ENCODE data around the gene DUSP22.
"Not testable (repeated sequence)": the region's sequence is repeated elsewhere in the genome, so short reads cannot be mapped to it uniquely, and the experiment has no call there.

The DUSP22 gene

DNA sequence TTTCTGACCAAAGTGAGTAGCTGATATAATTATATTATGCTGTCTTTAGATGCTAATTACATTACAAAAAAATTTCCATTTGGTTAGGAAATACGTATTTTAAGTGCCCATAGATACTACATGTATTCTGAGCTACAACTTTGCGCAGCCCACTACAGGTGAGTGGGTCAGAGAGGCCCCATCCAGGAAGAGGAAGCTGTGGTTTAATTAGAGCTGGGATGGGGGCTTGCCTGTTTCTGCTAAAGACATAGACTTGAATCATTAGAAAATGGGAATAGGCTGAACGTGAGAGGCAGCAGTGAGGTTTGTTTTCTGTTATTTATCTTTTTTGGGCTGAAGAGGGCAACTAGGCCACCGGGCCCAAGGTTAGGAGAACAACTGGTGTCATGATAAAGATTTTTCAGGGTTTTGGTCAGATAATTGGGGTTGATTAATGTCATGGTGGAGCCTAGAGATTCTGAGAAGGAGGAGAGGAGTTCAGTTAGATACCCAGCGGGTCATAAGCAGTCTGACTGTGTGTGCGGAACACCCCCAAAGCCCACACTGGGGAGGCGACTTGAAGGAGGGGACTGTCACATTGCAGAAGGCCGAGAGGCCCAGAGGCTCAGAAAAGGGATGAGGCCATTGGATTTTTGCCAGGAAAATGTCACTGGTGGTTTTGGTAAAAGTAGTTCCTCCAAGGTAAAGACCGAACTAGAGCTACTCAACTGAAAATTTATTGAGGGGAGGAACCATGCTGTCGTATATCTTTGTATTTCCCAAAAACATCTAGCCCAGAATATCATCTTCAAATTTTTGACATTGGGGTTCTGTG is 84.7 kb downstream of the DUSP22 start:
- Histone ChIP-seq H3K9ac (ENCODE audit: low read length) (no peak overlapping the region), H3K9me3 (ENCODE audit: control insufficient read depth, low read length) (no peaks in the 10 kb centered on the region), H3K4me1 (ENCODE audit: control insufficient read depth, insufficient read depth, low read length) (no peaks in the 10 kb centered on the region), H3K27me3 (ENCODE audit: control insufficient read depth, insufficient read depth, low read length) (peaks cover 41% of the 10 kb centered on the region), H3K4me3 (ENCODE audit: low read length) (no peak overlapping the region), H3K36me3 (ENCODE audit: control insufficient read depth, insufficient read depth, low read length) (no peaks in the 10 kb centered on the region)

DNA sequence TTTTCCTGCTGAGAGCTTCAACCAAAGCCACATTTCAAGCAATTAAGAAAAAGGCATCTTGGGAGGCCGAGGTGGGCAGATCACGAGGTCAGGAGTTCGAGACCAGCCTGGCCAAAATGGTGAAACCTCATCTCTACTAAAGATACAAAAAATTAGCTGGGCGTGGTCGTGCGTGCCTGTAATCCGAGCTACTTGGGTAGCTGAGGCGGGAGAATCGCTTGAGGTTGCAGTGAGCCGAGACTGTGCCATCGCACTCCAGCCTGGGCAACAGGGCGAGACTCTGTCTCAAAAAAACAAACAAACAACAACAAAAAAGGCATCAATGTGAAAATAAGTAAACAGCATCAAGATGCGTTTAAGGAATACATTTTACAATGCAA is 85.3 kb downstream of the DUSP22 start:
- not testable (repeated sequence) for H3K4me1 ChIP-seq (ENCODE audit: control insufficient read depth, insufficient read depth, low read length); H3K9ac ChIP-seq (ENCODE audit: low read length); H3K36me3 ChIP-seq (ENCODE audit: control insufficient read depth, insufficient read depth, low read length); H3K9me3 ChIP-seq (ENCODE audit: control insufficient read depth, low read length); H3K4me3 ChIP-seq (ENCODE audit: low read length)
- peaks cover 36% of the 10 kb centered on the region for H3K27me3 ChIP-seq (ENCODE audit: control insufficient read depth, insufficient read depth, low read length)

DNA sequence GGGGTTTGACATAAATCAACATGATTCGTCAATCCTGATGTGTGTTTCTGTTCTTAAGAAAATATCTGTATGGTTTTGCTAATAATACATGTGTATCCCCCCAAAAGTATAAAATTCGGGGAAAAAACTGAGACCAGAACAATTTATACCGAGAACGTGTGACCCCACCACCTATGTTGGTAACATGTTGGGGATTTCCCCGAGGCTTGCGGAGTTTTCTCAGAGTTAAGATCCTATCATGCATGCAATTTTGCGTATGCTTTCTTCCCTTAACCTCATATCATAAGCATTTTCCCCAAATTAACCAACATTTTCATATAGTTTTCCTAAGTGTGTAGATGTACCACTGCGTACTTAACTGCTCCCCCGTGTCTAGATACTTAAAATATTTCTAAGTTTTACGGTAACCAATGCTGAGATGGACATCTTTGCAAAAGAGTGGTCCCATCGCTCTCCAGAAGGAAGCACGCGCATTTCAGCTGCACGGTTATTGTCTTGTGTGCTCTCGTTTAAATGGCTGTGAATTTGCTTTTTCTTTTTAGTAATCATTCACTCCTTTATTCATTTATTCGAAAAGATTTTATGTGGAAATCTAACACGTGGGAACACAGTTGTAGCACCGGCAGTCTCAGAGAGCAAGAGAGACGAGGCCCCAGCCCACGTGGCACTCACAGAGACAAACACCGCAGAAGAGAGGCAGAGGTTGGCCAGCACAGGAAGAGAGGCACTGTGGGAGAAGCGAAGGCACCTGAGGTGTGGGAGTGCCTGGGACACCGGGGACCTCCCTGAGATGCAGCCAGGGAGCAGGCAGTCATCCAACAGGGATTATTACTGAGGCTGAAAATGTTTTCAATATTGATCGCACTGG is 86.0 kb downstream of the DUSP22 start:
- H3K36me3 ChIP-seq (ENCODE audit: control insufficient read depth, insufficient read depth, low read length), result no peaks in the 10 kb centered on the region
- H3K9ac ChIP-seq (ENCODE audit: low read length), result no peak overlapping the region
- H3K27me3 ChIP-seq (ENCODE audit: control insufficient read depth, insufficient read depth, low read length), result peaks cover 34% of the 10 kb centered on the region
- no peak overlapping the region for H3K4me3 ChIP-seq (ENCODE audit: low read length)
- no peaks in the 10 kb centered on the region for H3K9me3 ChIP-seq (ENCODE audit: control insufficient read depth, low read length)
- no peaks in the 10 kb centered on the region for H3K4me1 ChIP-seq (ENCODE audit: control insufficient read depth, insufficient read depth, low read length)

DNA sequence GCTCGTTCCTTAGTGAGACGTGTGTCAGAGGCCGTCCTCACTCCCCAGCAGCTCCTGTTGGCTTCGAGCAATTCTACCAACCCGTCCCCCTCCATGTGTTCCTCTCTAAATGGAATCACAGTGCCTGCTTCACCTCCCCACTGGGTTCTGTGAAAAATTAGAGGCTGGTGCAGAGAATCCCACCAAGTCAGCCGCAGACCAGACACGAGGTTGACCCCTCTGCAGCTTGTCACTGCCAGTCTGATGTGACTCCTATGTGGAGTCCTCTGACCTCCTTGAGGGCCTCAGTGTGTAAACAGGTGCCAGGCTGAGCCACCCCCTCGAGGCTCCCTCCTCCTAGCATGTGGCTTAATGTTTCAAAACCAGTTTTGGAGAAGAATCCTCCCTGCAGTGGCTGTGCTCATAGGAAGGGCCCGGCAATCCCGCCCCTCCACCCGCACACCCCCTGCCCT is 86.7 kb downstream of the DUSP22 start:
- no peaks in the 10 kb centered on the region for H3K9me3 ChIP-seq (ENCODE audit: control insufficient read depth, low read length)
- H3K9ac ChIP-seq (ENCODE audit: low read length), result no peak overlapping the region
- peaks cover 30% of the 10 kb centered on the region for H3K27me3 ChIP-seq (ENCODE audit: control insufficient read depth, insufficient read depth, low read length)
- H3K36me3 ChIP-seq (ENCODE audit: control insufficient read depth, insufficient read depth, low read length), result no peaks in the 10 kb centered on the region
- H3K4me1 ChIP-seq (ENCODE audit: control insufficient read depth, insufficient read depth, low read length), result no peaks in the 10 kb centered on the region
- no peak overlapping the region for H3K4me3 ChIP-seq (ENCODE audit: low read length)

DNA sequence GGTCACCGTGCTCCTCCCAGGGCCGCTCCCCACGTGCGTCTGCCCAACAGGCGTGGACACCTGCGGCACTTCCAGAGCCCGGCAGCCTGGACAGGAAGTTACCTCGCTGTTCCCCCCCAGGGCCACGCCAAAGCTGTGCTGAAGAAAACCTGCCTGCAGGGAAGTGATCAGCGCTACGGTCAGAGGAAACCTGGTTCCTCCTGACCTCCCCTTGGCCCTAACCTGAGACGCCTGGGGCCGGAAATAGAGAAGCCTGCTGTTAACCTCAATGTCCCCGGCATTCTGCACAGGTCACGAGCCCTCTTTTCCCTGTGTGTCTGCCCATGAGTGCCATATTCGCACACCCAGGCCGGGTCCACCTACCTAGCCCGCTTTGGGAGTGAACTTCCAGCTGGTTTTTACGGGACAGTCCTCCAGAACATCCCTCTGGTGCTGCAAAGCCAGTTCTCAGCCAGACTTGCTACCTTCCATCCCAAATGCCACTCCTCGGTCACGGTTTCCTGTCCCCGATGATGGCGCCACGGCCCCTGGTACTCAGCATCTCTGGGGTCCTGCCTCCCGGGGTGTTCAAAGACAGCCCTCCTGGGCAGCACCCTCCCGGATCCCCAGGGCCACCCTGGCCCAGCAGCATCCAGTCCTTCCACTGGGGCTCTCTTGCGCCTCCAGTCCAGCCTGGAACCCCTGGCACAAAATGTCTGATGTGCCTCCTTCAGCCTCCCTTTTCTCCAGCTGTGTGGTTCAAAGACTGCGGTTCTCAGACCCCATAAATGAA is 87.3 kb downstream of the DUSP22 start:
- Histone ChIP-seq H3K9ac (ENCODE audit: low read length) (no peak overlapping the region), H3K4me1 (ENCODE audit: control insufficient read depth, insufficient read depth, low read length) (no peaks in the 10 kb centered on the region), H3K27me3 (ENCODE audit: control insufficient read depth, insufficient read depth, low read length) (peaks cover 34% of the 10 kb centered on the region), H3K9me3 (ENCODE audit: control insufficient read depth, low read length) (no peaks in the 10 kb centered on the region), H3K4me3 (ENCODE audit: low read length) (no peak overlapping the region), H3K36me3 (ENCODE audit: control insufficient read depth, insufficient read depth, low read length) (no peaks in the 10 kb centered on the region)

DNA sequence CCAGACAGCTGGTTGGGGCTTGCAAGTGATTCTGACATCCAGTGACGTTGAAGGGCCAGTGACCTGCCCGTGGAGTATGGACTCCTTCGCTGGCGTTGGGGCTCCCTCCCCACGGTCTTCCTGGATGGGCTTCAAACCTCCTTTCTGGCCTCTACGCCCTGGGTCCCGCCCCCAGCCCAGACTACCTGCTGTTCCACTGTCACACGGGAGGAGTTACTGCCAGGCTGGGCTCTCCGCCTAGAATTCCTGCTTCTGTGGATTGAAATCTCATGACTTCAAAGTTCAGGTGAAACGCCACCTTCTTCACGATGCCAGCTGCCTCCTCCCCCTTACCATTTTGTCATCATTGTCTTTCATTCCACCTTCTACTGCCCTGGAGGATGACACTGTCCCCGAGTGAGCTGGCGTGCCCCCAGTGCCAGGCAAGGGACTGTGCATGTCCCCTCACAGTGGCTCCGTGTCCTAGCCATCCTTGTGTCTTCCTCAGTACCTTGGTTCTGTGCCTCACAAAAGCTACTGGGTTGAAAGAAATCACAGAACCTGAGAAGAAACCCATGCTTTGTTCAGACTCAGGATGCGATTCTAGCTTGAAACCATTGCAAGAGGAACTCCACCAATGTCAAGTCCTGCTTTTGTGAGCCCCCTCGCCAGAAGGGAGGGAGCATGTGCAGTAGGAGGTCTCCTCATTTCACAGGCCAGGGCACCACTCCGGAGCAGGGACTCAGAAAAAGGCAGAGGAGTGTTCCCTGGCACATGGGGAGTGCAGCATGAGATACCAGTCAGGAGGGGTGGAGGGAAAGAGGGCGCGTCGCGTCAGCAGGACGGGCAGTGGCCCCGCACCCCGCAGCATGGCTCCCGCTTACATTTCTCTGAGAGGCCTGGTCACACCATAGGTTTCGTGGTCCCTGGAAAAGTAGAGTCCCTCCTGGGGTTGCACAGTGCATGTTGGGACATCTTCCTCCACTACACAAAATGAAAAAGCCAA is 88.2 kb downstream of the DUSP22 start:
- peaks cover 32% of the 10 kb centered on the region for H3K27me3 ChIP-seq (ENCODE audit: control insufficient read depth, insufficient read depth, low read length)
- H3K9me3 ChIP-seq (ENCODE audit: control insufficient read depth, low read length), result no peaks in the 10 kb centered on the region
- H3K36me3 ChIP-seq (ENCODE audit: control insufficient read depth, insufficient read depth, low read length), result no peaks in the 10 kb centered on the region
- no peaks in the 10 kb centered on the region for H3K4me1 ChIP-seq (ENCODE audit: control insufficient read depth, insufficient read depth, low read length)
- no peak overlapping the region for H3K4me3 ChIP-seq (ENCODE audit: low read length)
- H3K9ac ChIP-seq (ENCODE audit: low read length), result no peak overlapping the region

DNA sequence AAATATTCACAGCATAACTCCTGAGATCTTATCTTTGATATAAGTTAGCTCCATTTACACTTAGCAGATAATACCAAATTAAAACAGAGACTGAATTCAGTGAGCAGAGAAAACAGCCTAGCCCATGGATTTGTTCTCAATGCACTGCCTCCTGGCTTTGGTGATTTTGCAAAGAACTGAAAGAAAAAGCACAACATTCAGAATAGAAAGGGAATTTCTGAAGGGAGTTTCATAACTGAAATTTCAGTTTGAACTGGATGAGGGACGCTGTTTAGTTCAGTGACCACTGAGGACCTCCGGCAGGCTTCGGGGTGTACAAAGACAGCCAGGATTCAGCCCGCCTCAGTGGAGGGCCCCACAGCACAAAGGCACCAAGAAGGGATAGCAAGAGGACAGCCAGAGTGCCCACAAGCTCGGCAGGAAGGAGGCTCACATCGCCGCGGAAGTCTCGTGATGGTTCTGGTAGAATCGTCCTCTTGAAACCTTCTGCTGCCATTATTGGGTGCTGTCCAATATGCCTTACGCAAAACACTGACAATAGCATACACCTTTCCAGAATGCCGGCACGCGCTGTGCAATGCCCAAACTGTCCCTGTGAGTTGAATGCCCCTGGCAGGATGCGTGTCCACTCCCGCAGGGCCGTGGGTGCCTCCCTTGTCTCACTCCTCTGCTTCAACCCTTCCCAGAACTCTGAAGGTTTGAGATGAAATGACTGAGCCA is 89.6 kb downstream of the DUSP22 start:
- H3K9ac ChIP-seq (ENCODE audit: low read length), result no peak overlapping the region
- no peaks in the 10 kb centered on the region for H3K9me3 ChIP-seq (ENCODE audit: control insufficient read depth, low read length)
- no peak overlapping the region for H3K4me3 ChIP-seq (ENCODE audit: low read length)
- H3K27me3 ChIP-seq (ENCODE audit: control insufficient read depth, insufficient read depth, low read length), result peaks cover 37% of the 10 kb centered on the region
- no peaks in the 10 kb centered on the region for H3K4me1 ChIP-seq (ENCODE audit: control insufficient read depth, insufficient read depth, low read length)
- no peaks in the 10 kb centered on the region for H3K36me3 ChIP-seq (ENCODE audit: control insufficient read depth, insufficient read depth, low read length)

DNA sequence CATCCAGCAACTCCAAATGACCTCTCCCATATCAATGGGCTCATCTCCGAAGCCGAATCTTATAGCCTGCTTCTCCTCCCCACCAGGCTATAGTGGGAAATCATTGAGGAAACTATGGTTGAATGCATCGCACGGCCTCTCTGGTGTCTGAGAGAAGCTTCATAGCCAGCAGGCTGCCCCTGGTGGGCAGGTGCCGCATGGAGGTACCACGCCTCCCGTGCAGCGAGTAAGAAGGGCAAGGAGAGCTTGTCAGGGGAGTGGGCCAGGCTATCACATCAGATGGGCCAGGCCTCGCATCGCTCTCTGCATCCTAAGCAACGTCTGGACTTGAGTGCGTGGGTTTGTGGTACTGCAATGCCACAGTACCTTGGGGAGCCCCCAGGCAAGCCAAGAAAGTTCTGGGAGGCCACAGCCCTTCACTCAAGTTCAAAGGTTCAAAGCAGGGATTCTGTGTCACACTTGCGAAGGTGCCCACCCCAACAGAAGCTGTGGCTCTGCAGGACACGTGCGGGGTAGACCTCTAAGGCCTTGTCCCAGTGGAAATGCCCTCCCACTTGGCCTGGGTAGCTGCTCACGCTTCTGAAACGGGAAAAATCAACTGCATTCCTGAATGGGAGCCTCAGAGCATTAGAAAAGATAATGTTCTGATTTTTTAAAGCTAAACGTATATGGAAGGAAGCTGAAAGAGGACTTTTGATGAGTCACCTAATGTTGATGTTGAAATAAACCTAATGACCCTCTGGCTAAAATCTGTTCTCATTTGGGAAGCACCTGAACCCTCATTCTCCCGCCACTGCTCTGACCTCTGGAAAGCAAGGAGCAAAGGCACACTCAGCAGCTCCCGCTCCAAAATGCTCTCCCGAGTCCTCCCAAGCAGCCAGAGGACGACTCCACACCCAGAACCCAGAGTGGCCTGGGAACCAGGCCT is 90.9 kb downstream of the DUSP22 start:
- Histone ChIP-seq H3K36me3 (ENCODE audit: control insufficient read depth, insufficient read depth, low read length) (no peaks in the 10 kb centered on the region), H3K9ac (ENCODE audit: low read length) (no peak overlapping the region), H3K4me1 (ENCODE audit: control insufficient read depth, insufficient read depth, low read length) (no peaks in the 10 kb centered on the region), H3K27me3 (ENCODE audit: control insufficient read depth, insufficient read depth, low read length) (peaks cover 36% of the 10 kb centered on the region), H3K9me3 (ENCODE audit: control insufficient read depth, low read length) (no peaks in the 10 kb centered on the region), H3K4me3 (ENCODE audit: low read length) (no peak overlapping the region)

DNA sequence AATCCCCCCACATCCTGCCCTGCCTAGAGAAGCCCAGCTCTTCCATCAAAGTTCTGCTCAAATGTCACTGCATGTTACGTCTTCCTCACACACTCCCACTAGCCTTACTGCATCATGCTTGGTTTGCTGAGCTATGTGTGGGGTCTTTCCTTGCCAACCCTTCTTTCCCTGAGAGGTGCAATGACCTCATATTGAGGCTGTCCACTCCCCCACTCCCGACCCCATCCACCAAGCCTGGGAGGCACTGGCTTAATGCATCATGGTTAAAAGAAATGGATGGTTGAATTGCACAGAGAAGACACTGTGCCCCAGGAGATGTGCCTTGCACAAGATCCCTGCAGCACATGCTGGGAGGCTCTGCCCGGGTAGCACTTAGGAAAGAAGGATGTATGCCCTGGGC is 91.6 kb downstream of the DUSP22 start:
- Histone ChIP-seq H3K36me3 (ENCODE audit: control insufficient read depth, insufficient read depth, low read length) (no peaks in the 10 kb centered on the region), H3K4me3 (ENCODE audit: low read length) (no peak overlapping the region), H3K9me3 (ENCODE audit: control insufficient read depth, low read length) (no peaks in the 10 kb centered on the region), H3K9ac (ENCODE audit: low read length) (no peak overlapping the region), H3K4me1 (ENCODE audit: control insufficient read depth, insufficient read depth, low read length) (no peaks in the 10 kb centered on the region), H3K27me3 (ENCODE audit: control insufficient read depth, insufficient read depth, low read length) (peaks cover 42% of the 10 kb centered on the region)

DNA sequence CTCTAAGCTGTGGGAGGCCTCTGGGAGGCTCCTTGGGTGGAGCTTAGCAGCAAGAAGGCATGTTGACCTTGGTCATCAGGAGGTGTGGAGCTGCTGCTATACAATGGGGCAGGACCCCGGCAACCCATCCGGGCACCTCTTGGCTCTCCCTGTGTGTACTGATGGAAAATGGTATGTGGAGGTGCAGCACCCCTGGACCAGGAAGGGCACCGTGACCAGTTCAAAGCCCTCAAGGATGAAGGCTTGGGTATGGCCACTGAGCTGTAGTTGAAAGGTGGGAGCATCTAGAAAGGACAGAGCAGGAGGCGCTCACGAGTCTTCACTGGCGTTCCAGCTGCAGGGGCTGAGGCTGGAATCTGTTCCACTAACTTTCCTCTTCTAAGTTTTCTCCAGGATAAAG is 92.6 kb downstream of the DUSP22 start:
- H3K27me3 ChIP-seq (ENCODE audit: control insufficient read depth, insufficient read depth, low read length), result peaks cover 45% of the 10 kb centered on the region

More for the DNA sequence above, 92.6 kb downstream of the DUSP22 start:
- Histone ChIP-seq H3K4me1 (ENCODE audit: control insufficient read depth, insufficient read depth, low read length) (no peaks in the 10 kb centered on the region), H3K4me3 (ENCODE audit: low read length) (no peak overlapping the region), H3K9ac (ENCODE audit: low read length) (no peak overlapping the region), H3K36me3 (ENCODE audit: control insufficient read depth, insufficient read depth, low read length) (no peaks in the 10 kb centered on the region), H3K9me3 (ENCODE audit: control insufficient read depth, low read length) (no peaks in the 10 kb centered on the region)

Measured in mucosa of stomach (tissue), 1 donor.